SK-N-SH treated with all-trans-retinoic acid at 6 μM for 48 hours (cell line): ENCODE data around the gene TBCCD1.

Experiments used
- ARNTL ChIP-seq: fragments of 450-650 bp; formaldehyde crosslinking; IDR thresholded peaks from 2 replicates; pipeline ENCODE4 v1.5.0; 2020; ENCODE audit warnings: low read depth, mild to moderate bottlenecking, moderate library complexity, borderline replicate concordance
- BACH2 ChIP-seq: fragments of 250-450 bp; sonication (Bioruptor Pico); IDR thresholded peaks from 2 replicates; pipeline ENCODE4 v1.9.0; 2021; ENCODE audit warnings: mild to moderate bottlenecking, borderline replicate concordance
- RARB ChIP-seq: fragments of 250-450 bp; sonication (Bioruptor Pico); IDR thresholded peaks from 2 replicates; pipeline ENCODE4 v1.8.0; 2021; ENCODE audit warnings: mild to moderate bottlenecking, moderate library complexity
- ZNF70 ChIP-seq: fragments of 450-650 bp; formaldehyde crosslinking; IDR thresholded peaks from 2 replicates; pipeline ENCODE4 v1.5.0; 2020; ENCODE audit warnings: mild to moderate bottlenecking, moderate library complexity

DNA sequence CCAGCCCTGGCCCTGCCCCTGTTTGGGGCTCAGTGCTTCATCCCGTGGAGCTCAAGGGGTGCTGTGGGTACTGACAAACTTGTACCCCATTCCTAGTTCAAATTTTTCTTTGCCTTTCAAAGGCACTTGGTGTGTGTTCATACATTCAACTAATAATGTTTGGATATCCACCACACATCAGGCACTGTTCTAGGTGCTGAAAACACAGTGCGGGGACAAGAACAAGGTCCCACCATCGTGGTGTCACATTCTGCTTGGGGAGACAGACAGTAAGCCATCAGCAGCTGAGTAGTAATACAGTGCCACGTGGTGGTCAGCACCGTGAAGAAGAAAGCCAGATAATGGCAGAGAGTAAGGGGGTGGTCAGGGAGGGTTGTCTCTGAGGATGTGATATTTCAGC lies 55.4 kb downstream of the TBCCD1 start:
- TF ChIP-seq ZNF70: no peak
- TF ChIP-seq ARNTL (CRISPR knock-in tag): no peak
- no peak for TF ChIP-seq BACH2 (CRISPR knock-in tag)
- TF ChIP-seq RARB (CRISPR knock-in tag): no peak
